Endodermal cell (in vitro differentiated cells): ENCODE results near the gene SCFD2. TPM values are rescaled to one million over a fixed set of nuclear protein-coding genes. Genes with fewer than 3 reads are reported as not detected.

Experiments
- DNase-seq: peaks from one replicate; pipeline ENCODE4 v3.0.0-alpha.2; 2017
- H3K27ac ChIP-seq: 2 replicates; pipeline ENCODE4 v1.5.1; 2013; ENCODE audit warnings: mild to moderate bottlenecking, low read depth, low read length, moderate library complexity
- H3K27me3 ChIP-seq: 2 replicates; pipeline ENCODE4 v1.6.1; 2013; ENCODE audit warnings: mild to moderate bottlenecking, low read length, moderate library complexity; ENCODE audit not compliant: insufficient read depth, control insufficient read depth, poor library complexity, severe bottlenecking
- H3K36me3 ChIP-seq: 2 replicates; pipeline ENCODE4 v1.7.0; 2013; ENCODE audit warnings: mild to moderate bottlenecking, low read length, moderate library complexity; ENCODE audit not compliant: control insufficient read depth, insufficient read depth
- H3K4me1 ChIP-seq: one replicate; pipeline ENCODE4 v1.7.0; 2013; ENCODE audit warnings: low read length; ENCODE audit not compliant: control insufficient read depth, insufficient read depth
- H3K4me3 ChIP-seq: 2 replicates; pipeline ENCODE4 v1.5.1; 2013; ENCODE audit warnings: mild to moderate bottlenecking, low read length, moderate library complexity
- H3K9ac ChIP-seq: 2 replicates; pipeline ENCODE4 v1.6.1; 2013; ENCODE audit warnings: mild to moderate bottlenecking, low read length, moderate library complexity; ENCODE audit not compliant: poor library complexity, severe bottlenecking; ENCODE audit errors: extremely low read depth
- H3K9me3 ChIP-seq: 2 replicates; pipeline ENCODE4 v1.6.1; 2013; ENCODE audit warnings: mild to moderate bottlenecking, low read length, moderate library complexity; ENCODE audit not compliant: control insufficient read depth
- H3K27ac Mint-ChIP-seq: 2 replicates; pipeline ENCODE4 v1.8.0; 2020; ENCODE audit warnings: mixed read lengths
- H3K27me3 Mint-ChIP-seq: 2 replicates; pipeline ENCODE4 v1.8.0; 2021; ENCODE audit warnings: mild to moderate bottlenecking, mixed read lengths; ENCODE audit not compliant: insufficient read depth
- H3K36me3 Mint-ChIP-seq: 2 replicates; pipeline ENCODE4 v1.8.0; 2020; ENCODE audit warnings: low read depth, mixed read lengths
- H3K4me1 Mint-ChIP-seq: 2 replicates; pipeline ENCODE4 v1.8.0; 2020; ENCODE audit warnings: mixed read lengths
- H3K4me3 Mint-ChIP-seq: 2 replicates; pipeline ENCODE4 v1.8.0; 2020; ENCODE audit warnings: mild to moderate bottlenecking, moderate library complexity, mixed read lengths
- H3K9me3 Mint-ChIP-seq: 2 replicates; pipeline ENCODE4 v1.8.0; 2020; ENCODE audit warnings: mild to moderate bottlenecking, mixed read lengths
- CTCF ChIP-seq: fragments of 200-600 bp; sonication (generic); conservative IDR thresholded peaks from 2 replicates; pipeline ENCODE4 v1.5.0; 2021; ENCODE audit warnings: antibody characterized with exemption, mild to moderate bottlenecking
- WGBS, 2 experiments: methylation state at CpG; one replicate each; pipeline versions ENCODE4 v1.1.5 to v1.1.7; 2013; ENCODE audit warnings: missing lambda C conversion rate in 2 of 2, mixed read lengths in 1 of 2; ENCODE audit not compliant: insufficient coverage in 1 of 2, insufficient read length in 1 of 2; 5-methylcytosine and 5-hydroxymethylcytosine counted together
- total RNA-seq, 2 donors: library from RNA; stranded (reverse); fragmentation: NEBNext Ultra II Directional in 1 of 2; extraction: Animal tissue kit (Norgen Biotek cat#: 25700) in 1 of 2; gene quantifications; 2 replicates in 1 of 2; 3 replicates in 1 of 2; pipeline ENCODE4 v1.2.1, GENCODE V29; 2021

SCFD2 gene
- total RNA-seq, 2 donors from 2014 or later = 5.7 to 6.5 TPM

DNA sequence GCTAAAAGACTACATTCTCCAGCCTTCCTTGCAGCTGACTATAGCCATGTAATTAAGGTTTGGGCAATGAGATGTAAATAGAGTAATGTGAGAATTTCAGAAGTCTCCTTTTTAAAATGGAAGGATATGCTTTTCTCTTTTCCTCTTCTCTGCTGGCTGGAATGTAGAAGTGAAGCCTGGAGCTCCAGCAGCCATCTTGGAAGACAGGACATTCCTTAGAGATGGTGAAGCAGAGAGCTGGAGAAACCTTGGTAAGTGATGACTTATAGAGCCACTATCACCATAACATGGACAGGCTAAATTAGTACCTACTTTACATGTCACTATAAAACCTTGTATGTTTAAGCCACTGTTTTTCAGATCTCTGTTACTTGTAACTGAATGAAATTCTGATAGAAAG lies 455.7 kb downstream of the SCFD2 start:
- Histone ChIP-seq H3K4me1 (peaks cover 7% of the 10 kb centered on the region), H3K27me3 (no peaks in the 10 kb centered on the region)
- no peak for DNase-seq

DNA sequence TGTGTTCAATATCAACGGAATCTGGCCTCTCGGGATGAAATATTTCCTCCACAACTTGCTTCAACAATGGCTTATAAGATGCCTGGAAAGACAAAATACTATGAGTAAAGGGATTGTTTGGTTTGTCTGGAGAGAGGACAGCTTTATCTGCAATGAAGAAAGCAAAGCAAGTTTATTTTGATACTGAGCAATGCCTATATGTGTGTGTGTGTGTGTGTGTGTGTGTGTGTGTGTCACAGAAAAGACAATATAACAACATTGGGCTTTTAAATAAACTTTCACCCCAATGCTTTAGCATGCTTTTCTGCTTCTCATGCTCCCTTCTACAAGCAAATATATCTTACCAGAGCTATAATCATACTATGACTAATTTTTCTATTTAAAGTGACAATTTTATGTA lies 458.4 kb downstream of the SCFD2 start:
- Mint-ChIP-seq H3K4me3 (no peak overlapping the region), H3K36me3 (no peaks in the 10 kb centered on the region), H3K9me3 (no peaks in the 10 kb centered on the region), H3K27me3 (no peaks in the 10 kb centered on the region), H3K27ac (no peak overlapping the region), H3K4me1 (no peaks in the 10 kb centered on the region)
- 96% methylated on average over 2 of the region's 2 CpGs; no CpG with 5 or more reads in 1 of the 2 experiments for WGBS, 2 experiments
- Histone ChIP-seq H3K9ac (no peak overlapping the region), H3K27me3 (no peaks in the 10 kb centered on the region), H3K9me3 (peaks cover 5% of the 10 kb centered on the region), H3K27ac (no peak overlapping the region), H3K4me1 (no peaks in the 10 kb centered on the region), H3K4me3 (no peak overlapping the region), H3K36me3 (no peaks in the 10 kb centered on the region)
- no peak for DNase-seq
- no peak for TF ChIP-seq CTCF

More for the DNA sequence above, 455.7 kb downstream of the SCFD2 start:
- Mint-ChIP-seq H3K9me3 (no peaks in the 10 kb centered on the region), H3K4me3 (no peak overlapping the region), H3K4me1 (peaks cover 18% of the 10 kb centered on the region), H3K27ac (no peak overlapping the region), H3K27me3 (no peaks in the 10 kb centered on the region), H3K36me3 (no peaks in the 10 kb centered on the region)
- H3K4me3 ChIP-seq = no peak overlapping the region
- no peaks in the 10 kb centered on the region for H3K36me3 ChIP-seq
- TF ChIP-seq CTCF = peak; percentile 13
- no peak overlapping the region for H3K27ac ChIP-seq
- H3K9me3 ChIP-seq = peaks cover 5% of the 10 kb centered on the region
- H3K9ac ChIP-seq = no peak overlapping the region

DNA sequence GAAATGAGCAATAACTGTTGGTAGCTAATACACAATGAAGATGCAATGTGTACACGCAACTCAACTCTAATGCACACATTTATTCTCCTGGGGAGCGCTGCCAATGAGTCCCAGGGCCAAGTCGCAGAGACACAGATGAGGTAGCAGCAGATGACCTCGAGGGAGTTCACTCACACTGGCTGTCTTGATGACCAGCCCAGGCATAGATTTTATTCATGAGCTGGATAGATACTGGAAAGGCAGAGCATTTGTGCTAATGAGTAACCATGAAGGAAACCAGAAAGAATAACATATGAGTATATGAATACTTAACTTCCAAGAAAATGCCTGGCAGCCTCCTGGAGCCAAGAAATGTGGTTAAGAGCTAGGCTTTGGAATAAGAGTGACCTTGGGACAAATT lies 461.4 kb downstream of the SCFD2 start:
- Histone ChIP-seq H3K27ac (no peak overlapping the region), H3K4me3 (no peak overlapping the region), H3K9ac (no peak overlapping the region), H3K4me1 (no peaks in the 10 kb centered on the region), H3K9me3 (peaks cover 13% of the 10 kb centered on the region), H3K36me3 (no peaks in the 10 kb centered on the region), H3K27me3 (no peaks in the 10 kb centered on the region)
- Mint-ChIP-seq H3K27me3 (peaks cover 1% of the 10 kb centered on the region), H3K9me3 (peaks cover 27% of the 10 kb centered on the region), H3K4me1 (no peaks in the 10 kb centered on the region), H3K4me3 (no peak overlapping the region), H3K36me3 (peaks cover 3% of the 10 kb centered on the region), H3K27ac (no peak overlapping the region)
- TF ChIP-seq CTCF = no peak
- WGBS, 2 experiments = 95 to 96% methylated on average over 4 of the region's 4 CpGs
- no peak for DNase-seq
